ENCODE data around the gene CACNA1C.

The CACNA1C gene

GRCh38 chr12:2432856-2433255 lies 380.1 kb downstream of the CACNA1C start:
- FAIRE-seq = no peak
- no peak for TF ChIP-seq CTCF (IDR thresholded peaks at IDR 0.05; ENCODE audit: insufficient read depth, missing control alignments)
- DNase-seq (ENCODE audit: insufficient read length, low spot score) = no peak

- no peak for DNase-seq (ENCODE audit: insufficient read length, low spot score)
- TF ChIP-seq CTCF (IDR thresholded peaks at IDR 0.05; ENCODE audit: insufficient read depth, missing control alignments) = no peak
- no peak for FAIRE-seq
Measured at GRCh38 chr12:2435511-2435910, 382.7 kb downstream of the CACNA1C start.

GRCh38 chr12:2439332-2440100 lies 386.7 kb downstream of the CACNA1C start:
- no peak for DNase-seq (ENCODE audit: insufficient read length, low spot score)
- TF ChIP-seq CTCF (IDR thresholded peaks at IDR 0.05; ENCODE audit: insufficient read depth, missing control alignments) = no peak
- FAIRE-seq = no peak

GRCh38 chr12:2443776-2444175 lies 391.0 kb downstream of the CACNA1C start:
- FAIRE-seq (no peak), DNase-seq (ENCODE audit: insufficient read length, low spot score) (no peak)
- no peak for TF ChIP-seq CTCF (IDR thresholded peaks at IDR 0.05; ENCODE audit: insufficient read depth, missing control alignments)

- no peak for DNase-seq (ENCODE audit: insufficient read length, low spot score)
- no peak for TF ChIP-seq CTCF (IDR thresholded peaks at IDR 0.05; ENCODE audit: insufficient read depth, missing control alignments)
- FAIRE-seq = no peak
Measured at GRCh38 chr12:2445968-2446367, 393.2 kb downstream of the CACNA1C start.

GRCh38 chr12:2447861-2448260 lies 395.1 kb downstream of the CACNA1C start:
- FAIRE-seq (no peak), DNase-seq (ENCODE audit: insufficient read length, low spot score) (no peak)
- TF ChIP-seq CTCF (IDR thresholded peaks at IDR 0.05; ENCODE audit: insufficient read depth, missing control alignments) = no peak

GRCh38 chr12:2449586-2449985 lies 396.8 kb downstream of the CACNA1C start:
- no peak for DNase-seq (ENCODE audit: insufficient read length, low spot score)
- TF ChIP-seq CTCF (IDR thresholded peaks at IDR 0.05; ENCODE audit: insufficient read depth, missing control alignments) = no peak
- no peak for FAIRE-seq

Data from D721Med (cell line).